HG03432 (cell line): ENCODE data around the gene SENP5.
"Not testable (repeated sequence)": the region's sequence is repeated elsewhere in the genome, so short reads cannot be mapped to it uniquely, and the experiment has no call there.

Experiments
- ATAC-seq: cut with Tn5 transposase; IDR thresholded peaks from one replicate; pipeline ENCODE4 v1.9.1; 2021; ENCODE audit warnings: mild to moderate bottlenecking, moderate library complexity; ENCODE audit not compliant: unreplicated experiment

SENP5 gene

GRCh38 chr3:196938124-196938523, 70.4 kb downstream of the SENP5 start:
- no peak for ATAC-seq

GRCh38 chr3:196938576-196938975, 70.9 kb downstream of the SENP5 start:
- ATAC-seq, result no peak

- peak; percentile 30 for ATAC-seq
Measured at GRCh38 chr3:196941729-196942225, 74.1 kb downstream of the SENP5 start.

GRCh38 chr3:196942226-196942914, 74.7 kb downstream of the SENP5 start, which contains the start of gene NCBP2:
TSS of gene NCBP2 (minus strand) at chr3:196942528. CDS start at chr3:196942503, 25 bp downstream.
- ATAC-seq, result peak; percentile 92

GRCh38 chr3:196942915-196943277, 75.2 kb downstream of the SENP5 start:
- ATAC-seq, result peak; percentile 18

GRCh38 chr3:196944037-196944790, 76.5 kb downstream of the SENP5 start:
- ATAC-seq, result not testable (repeated sequence)

- ATAC-seq, result no peak
Measured at GRCh38 chr3:196947136-196947859, 79.6 kb downstream of the SENP5 start.

GRCh38 chr3:196947860-196948441, 80.2 kb downstream of the SENP5 start:
- no peak for ATAC-seq

- ATAC-seq, result no peak
Measured at GRCh38 chr3:196948442-196949284, 80.9 kb downstream of the SENP5 start.

GRCh38 chr3:196949285-196949619, 81.5 kb downstream of the SENP5 start:
- no peak for ATAC-seq

- ATAC-seq, result no peak
Measured at GRCh38 chr3:196949750-196950149, 82.0 kb downstream of the SENP5 start.

GRCh38 chr3:196951371-196951770, 83.7 kb downstream of the SENP5 start:
- no peak for ATAC-seq

- ATAC-seq, result no peak
Measured at GRCh38 chr3:196954832-196955231, 87.1 kb downstream of the SENP5 start.

GRCh38 chr3:196962108-196962929, 94.6 kb downstream of the SENP5 start:
- no peak for ATAC-seq

GRCh38 chr3:196962930-196963630, 95.4 kb downstream of the SENP5 start:
- peak; percentile 60 for ATAC-seq

- ATAC-seq, result no peak
Measured at GRCh38 chr3:196963631-196963953, 95.9 kb downstream of the SENP5 start.

- no peak for ATAC-seq
Measured at GRCh38 chr3:196965112-196965803, 97.5 kb downstream of the SENP5 start.

- no peak for ATAC-seq
Measured at GRCh38 chr3:196965804-196966173, 98.1 kb downstream of the SENP5 start.
